Retinal pigment epithelial cell (primary cell): ENCODE data around the gene CEPT1.

Source experiments
- DNase-seq: peaks from one replicate; pipeline ENCODE4 v3.0.0-alpha.2; 2010; ENCODE audit warnings: low read depth
- H3K4me3 ChIP-seq: 2 replicates; pipeline ENCODE4 v1.5.1; 2011; ENCODE audit warnings: mild to moderate bottlenecking, low read length, control low read depth, moderate library complexity
- CTCF ChIP-seq: conservative IDR thresholded peaks from 2 replicates; pipeline ENCODE4 v1.5.1; 2011; ENCODE audit warnings: low read depth, low read length, control low read depth, inconsistent platforms

The CEPT1 gene

GRCh38 chr1:111217183-111217910 lies 77.3 kb downstream of the CEPT1 start:
- no peak for DNase-seq
- no peak for TF ChIP-seq CTCF
- H3K4me3 ChIP-seq, result no peak overlapping the region

- no peak overlapping the region for H3K4me3 ChIP-seq
- TF ChIP-seq CTCF, result no peak
- DNase-seq, result no peak
These were observed 78.9 kb downstream of the CEPT1 start for GRCh38 chr1:111218701-111219556.

- no peak for DNase-seq
- TF ChIP-seq CTCF, result no peak
- H3K4me3 ChIP-seq, result no peak overlapping the region
These were observed 79.7 kb downstream of the CEPT1 start for GRCh38 chr1:111219557-111220286.

- no peak for TF ChIP-seq CTCF
- no peak overlapping the region for H3K4me3 ChIP-seq
These were observed 80.4 kb downstream of the CEPT1 start for GRCh38 chr1:111220302-111220890.

GRCh38 chr1:111221276-111221632 lies 81.2 kb downstream of the CEPT1 start:
- TF ChIP-seq CTCF, result no peak
- no peak for DNase-seq
- H3K4me3 ChIP-seq, result no peak overlapping the region

More at GRCh38 chr1:111220302-111220890, 80.4 kb downstream of the CEPT1 start:
- DNase-seq, result no peak

GRCh38 chr1:111221633-111222291 lies 81.7 kb downstream of the CEPT1 start:
- TF ChIP-seq CTCF, result no peak
- H3K4me3 ChIP-seq, result no peak overlapping the region
- DNase-seq, result no peak
